Thyroid gland (tissue), 4 donors: ENCODE measurements around the gene DLG2.

Experiments
- POLR2A ChIP-seq, 2 donors: fragments of 450-650 bp; IDR thresholded peaks; one replicate each; pipeline ENCODE4 v1.6.1; 2017; ENCODE audit warnings: antibody characterized with exemption in 2 of 2, mild to moderate bottlenecking in 2 of 2, moderate library complexity in 1 of 2
- TF ChIP-seq, protein P1 (sequence below), 6 experiments: fragments of 200-600 bp in 3 of 6; fragments of 450-650 bp in 3 of 6; sonication (generic) in 3 of 6; IDR thresholded peaks; one replicate each; pipeline ENCODE4 v1.5.1; 2016 to 2019; ENCODE audit warnings: antibody characterized with exemption in 6 of 6, mild to moderate bottlenecking in 2 of 6, inconsistent platforms in 1 of 6, moderate library complexity in 1 of 6

DNA sequence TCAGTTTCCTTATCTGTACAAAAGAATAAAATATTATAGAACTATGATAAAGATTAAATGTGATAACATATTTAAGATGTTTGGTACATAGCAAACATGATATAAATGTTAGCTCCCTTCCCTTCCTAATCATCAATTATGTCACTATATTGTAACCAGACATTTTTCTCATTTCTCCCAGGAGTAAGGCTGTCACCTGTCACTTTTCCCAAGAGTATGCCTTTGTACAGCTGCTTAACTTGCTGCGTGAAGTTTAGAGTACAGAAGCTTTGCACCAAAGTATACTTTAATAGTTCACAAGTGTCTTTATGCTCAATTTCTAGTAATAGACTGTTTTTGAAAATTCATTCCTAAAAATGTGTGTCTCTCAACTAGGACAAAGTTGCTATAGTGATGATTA is 186.9 kb downstream of the DLG2 start:
- TF ChIP-seq, protein P1, sequence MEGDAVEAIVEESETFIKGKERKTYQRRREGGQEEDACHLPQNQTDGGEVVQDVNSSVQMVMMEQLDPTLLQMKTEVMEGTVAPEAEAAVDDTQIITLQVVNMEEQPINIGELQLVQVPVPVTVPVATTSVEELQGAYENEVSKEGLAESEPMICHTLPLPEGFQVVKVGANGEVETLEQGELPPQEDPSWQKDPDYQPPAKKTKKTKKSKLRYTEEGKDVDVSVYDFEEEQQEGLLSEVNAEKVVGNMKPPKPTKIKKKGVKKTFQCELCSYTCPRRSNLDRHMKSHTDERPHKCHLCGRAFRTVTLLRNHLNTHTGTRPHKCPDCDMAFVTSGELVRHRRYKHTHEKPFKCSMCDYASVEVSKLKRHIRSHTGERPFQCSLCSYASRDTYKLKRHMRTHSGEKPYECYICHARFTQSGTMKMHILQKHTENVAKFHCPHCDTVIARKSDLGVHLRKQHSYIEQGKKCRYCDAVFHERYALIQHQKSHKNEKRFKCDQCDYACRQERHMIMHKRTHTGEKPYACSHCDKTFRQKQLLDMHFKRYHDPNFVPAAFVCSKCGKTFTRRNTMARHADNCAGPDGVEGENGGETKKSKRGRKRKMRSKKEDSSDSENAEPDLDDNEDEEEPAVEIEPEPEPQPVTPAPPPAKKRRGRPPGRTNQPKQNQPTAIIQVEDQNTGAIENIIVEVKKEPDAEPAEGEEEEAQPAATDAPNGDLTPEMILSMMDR (IDR thresholded peaks at IDR 0.05) = no peak
- no peak for TF ChIP-seq POLR2A (IDR thresholded peaks at IDR 0.05)
